HG02763 (cell line): Measurements from ENCODE around the gene TELO2.

Experiments used
- ATAC-seq: cut with Tn5 transposase; IDR thresholded peaks from one replicate; pipeline ENCODE4 v1.9.1; 2021; ENCODE audit warnings: mild to moderate bottlenecking, moderate library complexity; ENCODE audit not compliant: unreplicated experiment

TELO2 gene

DNA sequence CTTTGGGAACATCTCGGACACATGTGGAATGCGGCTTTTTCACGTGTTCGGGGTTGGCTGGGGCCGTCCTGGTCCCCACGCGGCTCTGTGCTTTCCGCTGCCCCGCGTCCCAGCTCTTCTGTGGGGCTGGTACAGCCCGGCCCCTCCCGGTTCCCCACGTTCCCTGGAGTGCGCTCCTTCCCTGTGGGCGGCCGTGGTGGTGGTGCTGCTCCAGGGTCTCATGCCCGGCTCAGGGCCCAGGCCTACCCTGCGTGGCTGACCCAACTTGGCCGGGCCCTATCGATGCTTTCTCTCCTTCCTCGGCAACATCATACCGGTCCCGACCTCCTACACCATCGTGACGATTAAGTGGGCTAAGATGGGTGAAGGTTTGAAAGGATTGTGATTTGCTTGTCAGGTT lies 3.3 kb downstream of the TELO2 start:
- no peak for ATAC-seq

DNA sequence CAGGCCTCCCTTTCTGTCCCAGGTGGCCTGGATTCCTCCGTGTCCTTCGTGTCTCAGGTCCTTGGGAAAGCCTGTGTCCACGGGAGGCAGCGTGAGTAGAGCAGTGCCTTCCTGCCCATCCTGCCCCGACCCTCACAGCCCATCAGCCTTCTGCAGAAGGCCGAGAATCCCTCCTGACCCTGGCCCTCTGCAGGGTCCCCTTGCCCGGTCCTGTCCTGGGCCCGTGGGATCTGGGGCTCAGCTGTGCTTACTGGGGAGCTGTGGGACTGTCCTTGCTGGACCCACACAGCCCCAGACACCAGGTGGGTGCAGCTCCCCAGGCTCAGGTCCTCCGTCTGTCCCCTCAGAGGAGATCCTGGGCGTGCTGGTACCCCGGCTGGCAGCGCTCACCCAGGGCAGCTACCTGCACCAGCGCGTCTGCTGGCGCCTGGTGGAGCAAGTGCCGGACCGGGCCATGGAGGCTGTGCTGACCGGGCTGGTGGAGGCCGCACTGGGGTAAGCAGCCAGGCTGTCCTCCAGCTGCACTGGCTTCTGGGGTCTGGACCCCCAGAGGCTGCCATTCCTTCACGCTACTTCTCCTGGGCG lies 3.9 kb downstream of the TELO2 start:
- ATAC-seq: no peak

DNA sequence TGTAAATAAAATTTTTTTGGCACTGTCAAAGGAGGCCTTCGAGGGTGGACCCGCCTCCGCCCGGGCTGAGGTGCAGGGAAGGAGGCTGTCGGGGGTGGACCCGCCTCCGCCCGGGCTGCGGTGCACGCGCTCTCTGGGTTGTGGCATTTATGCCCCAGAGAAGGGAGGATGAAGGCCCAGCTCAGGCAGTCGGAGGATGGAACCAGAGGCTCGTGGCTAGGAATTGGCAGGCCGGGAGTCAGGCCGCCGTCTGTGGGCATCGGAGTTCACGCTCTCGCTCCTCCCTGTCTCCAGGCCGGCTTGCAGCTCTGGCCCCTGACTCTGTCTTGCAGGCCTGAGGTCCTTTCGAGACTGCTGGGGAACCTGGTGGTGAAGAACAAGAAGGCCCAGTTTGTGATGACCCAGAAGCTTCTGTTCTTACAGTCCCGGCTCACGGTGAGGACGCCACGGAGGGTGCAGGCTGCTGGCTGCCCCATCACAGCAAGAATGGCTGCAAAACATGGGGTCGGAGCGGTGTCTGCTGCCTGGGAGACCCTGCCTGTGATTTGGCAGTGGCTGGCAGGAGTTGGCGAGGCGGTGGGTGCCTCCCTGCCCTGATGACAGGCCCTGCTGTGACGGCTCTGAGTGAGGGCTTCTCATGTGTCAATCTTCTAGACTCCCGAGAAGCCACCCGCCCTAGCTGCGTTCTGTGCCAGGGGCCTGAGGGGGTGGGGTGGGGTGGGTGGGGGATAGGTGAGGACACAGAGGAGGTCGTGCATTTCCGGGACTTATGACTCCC lies 5.9 kb downstream of the TELO2 start:
- no peak for ATAC-seq

DNA sequence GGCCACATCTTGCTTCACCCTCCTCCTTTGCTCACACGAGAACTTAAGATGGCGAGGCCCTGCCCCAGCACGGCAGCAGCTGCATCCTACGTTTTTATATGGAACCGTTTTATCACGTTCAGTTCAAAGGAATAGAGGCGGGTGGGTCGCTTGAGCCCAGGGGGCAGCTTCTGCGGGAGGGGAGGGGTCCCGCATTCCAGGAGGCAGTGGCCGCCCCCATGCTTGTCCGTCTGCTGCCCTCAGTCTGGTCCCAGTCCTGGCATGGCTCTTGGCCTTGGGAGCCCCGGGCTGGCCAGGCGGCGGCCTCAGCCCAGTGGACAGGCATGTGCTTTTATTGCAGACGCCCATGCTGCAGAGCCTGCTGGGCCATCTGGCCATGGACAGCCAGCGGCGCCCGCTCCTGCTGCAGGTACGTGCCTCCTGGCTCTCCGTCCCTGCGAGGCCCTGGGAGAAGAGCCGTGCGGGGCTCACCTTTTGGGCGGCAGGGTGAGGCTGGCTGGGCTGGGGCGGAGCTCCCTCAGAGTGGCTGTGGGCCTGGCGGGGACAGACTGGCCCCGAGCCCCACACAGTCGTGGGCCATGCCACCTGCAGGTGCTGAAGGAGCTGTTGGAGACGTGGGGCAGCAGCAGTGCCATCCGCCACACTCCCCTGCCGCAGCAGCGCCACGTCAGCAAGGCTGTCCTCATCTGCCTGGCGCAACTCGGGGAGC lies 6.8 kb downstream of the TELO2 start:
- ATAC-seq: no peak

DNA sequence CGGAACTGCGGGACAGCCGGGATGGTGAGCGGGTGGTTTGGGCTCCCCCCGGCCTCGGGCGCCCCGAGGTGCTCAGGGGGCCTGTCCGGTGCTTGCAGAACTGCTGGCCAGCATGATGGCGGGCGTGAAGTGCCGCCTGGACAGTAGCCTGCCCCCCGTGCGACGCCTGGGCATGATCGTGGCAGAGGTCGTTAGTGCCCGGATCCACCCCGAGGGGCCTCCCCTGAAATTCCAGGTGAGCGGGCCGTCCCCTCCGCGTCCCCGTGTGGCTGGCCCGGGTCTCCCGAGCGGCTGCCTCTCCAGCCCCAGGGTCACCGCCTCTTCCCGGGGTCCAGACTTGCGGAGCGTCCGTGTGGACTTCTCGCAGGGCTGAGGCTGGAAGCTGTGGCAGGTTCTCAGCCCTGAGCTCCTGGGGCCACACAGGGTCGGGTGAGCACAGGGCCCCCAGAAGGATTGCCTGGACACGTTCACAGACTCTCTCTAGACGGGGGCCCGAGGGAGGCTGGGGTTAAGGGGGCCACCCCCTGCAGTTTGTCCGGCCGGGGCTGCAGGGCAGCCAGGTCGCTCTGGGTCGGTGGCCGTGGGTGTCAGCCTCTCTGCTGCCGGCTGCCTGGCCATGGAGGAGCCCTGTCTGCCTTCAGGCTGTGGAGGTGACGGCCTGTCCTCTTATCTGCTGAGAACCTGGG lies 7.4 kb downstream of the TELO2 start:
- ATAC-seq: no peak

DNA sequence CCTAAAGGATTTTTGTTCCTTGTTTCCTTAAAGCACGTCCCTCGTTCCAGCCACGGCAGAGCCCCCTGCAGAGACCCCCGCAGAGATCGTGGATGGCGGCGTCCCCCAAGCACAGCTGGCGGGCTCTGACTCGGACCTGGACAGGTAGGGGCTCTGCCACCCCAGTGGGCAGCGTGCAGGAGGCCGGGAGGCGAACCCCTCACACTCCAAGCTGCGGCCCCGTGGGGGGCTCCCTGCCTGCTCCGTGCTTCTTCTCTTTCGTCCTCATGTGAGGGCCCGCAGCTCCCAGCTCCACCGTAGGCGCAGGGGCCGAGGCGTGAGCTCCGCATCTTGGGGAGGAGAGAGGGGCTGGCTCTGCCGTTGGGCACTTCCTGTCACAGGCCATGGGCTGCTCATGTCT lies 8.5 kb downstream of the TELO2 start:
- no peak for ATAC-seq

DNA sequence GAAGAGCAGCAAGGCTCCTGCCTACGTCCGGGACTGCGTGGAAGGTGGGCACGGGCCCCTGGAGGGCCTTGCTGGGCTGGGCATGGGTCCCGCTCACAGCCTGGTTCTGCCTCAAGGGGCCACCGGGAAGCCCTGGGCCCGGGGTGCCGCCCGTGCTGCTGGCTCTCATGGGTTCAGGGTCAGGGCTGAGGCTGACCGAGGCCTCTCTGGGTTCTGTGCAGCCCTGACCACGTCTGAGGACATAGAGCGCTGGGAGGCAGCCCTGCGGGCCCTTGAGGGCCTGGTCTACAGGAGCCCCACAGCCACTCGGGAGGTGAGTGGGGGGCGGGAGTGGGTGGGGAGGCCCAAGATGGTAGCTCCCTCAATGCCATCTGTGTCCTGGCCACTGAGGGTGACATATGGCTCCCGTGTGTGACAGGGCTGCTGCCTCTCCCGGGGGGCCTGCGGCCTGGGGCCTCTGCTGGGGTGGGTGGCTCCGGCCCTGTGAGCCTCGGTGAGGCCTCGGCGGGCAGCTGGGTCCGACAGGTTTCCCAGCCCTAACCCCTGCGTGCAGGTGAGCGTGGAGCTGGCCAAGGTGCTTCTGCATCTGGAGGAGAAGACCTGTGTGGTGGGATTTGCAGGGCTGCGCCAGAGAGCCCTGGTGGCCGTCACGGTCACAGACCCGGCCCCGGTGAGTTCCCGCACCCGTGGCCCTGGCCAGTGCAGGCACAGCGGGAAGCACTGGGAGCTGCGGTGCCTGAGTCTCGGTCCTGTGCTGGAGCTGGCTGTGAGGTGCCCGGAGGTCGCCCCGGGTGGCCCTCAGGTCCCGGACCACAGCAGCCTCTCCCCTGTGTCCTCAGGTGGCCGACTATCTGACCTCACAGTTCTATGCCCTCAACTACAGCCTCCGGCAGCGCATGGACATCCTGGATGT lies 9.2 kb downstream of the TELO2 start:
- no peak for ATAC-seq

DNA sequence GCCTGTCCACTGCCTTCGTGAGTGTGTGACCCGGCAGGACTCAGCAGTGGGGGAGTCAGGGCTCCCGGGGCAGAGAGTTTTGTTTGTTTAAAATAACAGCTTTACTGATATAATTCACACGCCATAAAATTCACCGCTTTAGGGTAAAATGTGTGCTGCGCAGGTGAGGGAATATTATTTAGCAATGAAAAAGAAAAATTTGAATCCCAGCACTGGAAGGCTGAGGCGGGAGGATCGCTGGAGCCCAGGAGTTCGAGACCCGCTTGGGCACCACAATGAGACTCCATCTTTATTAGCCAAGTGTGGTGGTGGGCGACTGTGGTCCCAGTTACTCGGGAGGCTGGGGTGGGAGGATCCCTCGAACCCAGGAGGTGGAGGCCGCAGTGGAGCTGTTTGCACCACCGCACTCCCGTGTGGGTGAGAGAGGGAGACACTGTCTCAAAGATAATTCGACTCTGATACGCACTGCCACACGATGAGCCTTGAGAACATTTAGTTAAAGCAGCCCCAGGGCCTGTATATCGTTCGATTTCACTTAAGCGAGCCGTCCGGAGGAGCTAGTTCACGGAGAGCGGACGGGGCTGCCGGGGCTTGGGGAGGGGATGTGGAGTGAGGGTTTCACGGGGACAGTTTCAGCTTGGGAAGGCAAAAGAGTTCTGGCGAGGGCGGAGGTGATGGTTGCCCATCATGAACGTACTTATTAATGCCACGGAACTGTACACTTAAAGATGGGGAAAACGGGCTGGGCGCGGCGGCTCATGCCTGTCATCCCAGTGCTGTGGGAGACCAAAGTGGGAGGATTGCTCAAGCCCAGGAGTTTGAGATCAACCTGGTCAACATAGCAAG lies 10.2 kb downstream of the TELO2 start:
- no peak for ATAC-seq

DNA sequence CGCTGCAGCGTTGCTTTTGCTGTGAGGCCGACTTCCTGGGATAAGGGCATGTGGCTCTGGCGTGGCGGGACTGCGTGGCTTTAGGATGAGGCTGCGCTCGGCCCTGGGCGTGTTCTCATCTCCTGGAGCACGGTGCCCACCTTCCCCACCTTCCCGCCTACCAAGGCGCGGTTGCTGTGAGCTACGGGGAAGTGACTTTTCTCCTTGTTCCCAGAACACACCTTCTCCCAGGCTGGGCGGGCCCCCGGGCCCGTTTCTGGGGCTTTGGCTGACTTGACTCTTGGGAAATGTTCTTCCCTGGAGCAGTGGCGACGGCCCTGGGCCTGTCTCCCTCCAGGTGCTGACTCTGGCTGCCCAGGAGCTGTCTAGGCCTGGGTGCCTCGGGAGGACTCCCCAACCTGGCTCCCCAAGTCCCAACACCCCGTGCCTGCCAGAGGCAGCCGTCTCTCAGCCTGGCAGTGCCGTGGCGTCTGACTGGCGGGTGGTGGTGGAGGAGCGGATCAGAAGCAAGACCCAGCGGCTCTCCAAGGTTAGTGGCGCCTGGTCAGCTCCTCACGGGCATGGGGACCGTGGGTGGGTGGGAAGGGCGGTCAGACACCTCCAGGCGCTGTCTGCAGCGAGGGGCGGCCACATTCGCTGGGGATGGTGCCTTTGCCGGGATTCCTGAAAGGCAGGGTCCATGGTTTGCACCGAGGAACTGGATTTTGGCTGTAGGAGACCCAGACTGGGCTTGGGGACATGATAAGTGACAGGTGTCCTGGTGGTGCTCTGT lies 12.1 kb downstream of the TELO2 start:
- ATAC-seq: no peak

DNA sequence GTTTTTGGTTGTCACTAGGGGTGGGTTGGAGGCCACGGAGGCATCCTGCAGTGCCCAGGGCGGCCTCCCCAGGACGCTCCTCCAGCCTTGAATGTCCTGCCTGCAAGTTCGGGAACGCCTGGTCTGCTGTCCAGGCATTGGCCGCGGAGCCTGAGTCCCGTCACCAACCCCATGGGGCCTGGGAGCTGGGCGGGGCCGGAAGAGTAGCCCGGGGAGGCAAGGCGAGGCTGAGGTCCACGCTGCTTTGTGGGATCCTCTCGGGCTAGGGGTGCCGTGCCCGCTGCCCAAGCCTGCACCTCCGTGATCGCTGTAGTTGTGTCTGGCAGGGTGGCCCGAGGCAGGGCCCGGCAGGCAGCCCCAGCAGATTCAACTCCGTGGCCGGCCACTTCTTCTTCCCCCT lies 12.8 kb downstream of the TELO2 start:
- no peak for ATAC-seq

DNA sequence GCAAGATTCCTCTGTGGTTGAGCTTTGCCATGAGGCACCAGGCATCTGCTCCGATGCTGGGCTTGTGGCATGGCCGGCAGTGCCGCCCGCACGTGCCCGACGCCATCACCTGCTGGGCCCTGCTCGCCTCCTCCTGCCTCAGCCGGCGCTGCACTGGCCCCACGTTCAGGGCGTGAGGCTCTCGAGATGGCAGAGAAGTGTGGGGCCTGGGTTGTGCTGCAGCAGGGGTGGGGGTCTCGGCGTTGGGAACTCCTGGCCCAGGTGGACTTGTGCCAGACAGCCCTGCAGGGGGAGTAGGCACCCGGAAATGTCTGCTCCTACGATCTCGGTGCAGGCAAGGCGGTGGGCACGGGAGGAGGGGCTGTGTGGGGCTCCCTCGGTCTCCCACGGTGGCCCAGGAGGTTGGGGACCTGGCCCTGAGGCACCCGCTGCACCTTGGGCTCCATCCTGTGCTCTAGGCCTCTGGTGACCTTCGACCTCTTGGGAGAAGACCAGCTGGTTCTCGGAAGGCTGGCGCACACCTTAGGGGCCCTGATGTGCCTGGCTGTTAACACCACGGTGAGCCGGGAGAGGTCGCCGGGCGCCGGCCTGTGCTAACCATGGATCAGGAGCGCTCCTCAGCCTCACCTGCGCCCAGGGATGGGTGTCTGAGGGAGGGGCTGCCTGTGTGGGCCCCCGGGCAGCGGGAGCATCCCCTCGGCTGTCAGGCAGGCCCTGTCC lies 13.5 kb downstream of the TELO2 start:
- no peak for ATAC-seq

DNA sequence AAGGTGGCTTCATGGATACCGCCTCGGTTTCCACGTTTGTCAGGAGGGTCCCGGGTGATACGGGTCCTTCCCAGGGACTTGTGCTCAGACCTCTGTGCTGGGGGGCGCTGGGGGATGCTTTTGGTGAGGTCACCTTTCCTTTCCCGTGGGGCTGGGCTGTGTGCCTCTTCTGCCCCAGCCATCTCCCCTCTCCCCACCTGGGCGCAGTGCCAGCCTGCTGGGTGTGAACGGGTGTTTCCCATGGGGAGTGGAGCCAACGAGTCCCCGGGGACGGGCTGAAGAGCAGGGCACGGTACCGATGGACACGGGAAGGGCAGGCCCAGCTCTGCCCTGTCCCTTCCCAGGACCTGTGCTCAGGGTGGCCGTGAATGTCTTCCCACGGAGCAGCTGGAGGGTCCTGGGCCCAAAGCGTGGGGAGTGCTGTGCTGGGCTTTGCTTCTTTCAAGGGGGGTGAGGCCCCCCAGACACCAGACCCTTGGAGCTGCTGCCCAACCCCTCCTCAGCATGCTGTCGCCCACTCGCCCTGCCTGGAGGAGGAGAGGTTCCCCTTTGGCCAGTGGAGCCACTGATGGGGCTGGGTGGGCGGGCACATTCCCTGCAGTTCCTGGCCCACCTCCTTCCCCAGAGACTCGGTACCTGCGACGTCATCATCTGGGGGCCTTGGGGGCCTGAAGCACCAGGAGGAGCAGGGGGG lies 15.5 kb downstream of the TELO2 start:
- no peak for ATAC-seq

DNA sequence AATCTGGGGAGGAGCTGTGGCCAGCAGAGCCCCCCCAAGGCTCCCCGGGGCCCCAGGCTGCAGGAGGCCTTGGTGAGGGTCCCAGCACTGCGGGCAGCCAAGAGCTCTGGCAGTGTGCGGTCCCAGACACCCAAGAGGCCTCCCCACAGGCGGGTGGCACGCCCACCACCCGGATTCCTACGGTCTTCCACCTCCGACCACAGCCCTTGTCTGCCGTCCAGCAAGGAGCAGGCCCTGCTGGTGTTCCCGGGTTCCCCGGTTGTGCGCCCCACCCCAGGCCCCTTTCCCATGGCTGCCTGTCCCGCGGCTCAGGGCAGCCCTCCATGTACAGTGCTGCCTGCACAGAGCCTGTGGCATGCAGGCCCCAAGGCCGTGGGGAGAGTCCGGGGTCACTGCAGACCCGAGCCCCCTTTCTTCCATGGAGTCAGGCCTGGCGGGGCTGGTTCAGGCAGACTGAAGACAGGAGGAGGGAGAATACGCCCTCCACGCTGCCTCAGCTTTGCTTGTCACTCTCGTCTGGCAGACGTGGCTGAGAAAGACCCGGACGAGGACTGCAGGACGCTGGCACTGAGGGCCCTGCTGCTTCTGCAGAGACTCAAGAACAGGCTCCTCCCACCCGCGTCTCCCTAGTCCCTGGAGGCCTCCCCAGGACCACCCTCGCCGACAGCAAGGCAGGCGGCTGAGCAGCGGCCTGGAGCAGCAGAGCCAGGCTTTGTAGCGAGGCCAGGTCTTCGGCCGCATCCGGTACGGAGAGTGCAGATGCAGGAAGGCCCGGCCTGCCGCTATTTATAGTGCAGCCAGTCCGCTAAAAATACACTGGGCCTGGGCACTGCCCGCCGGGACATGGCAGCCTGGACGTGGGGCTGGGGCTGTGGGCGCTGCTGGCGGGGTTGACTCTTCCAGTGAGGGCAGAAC lies 16.4 kb downstream of the TELO2 start:
- ATAC-seq: no peak

DNA sequence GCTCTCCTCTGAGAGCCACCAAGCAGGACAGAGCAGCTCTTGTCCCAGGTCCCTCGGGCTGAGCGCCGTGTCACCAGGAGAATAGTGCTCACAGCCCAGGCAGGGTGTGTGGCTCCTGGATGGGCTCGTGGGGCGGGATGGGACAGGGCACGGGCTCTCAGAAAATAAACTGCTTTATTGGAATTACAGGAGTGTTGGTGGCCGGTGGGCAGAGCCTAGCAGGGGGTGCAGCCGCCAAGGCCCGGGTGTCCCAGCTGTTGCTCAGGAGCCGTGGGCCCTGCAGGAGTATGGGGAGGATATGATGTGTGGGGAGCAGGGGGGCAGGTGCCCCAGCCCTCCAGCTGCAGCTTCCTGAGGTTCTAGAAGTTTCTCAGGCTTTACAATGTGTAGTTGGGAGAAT lies 17.1 kb downstream of the TELO2 start:
- no peak for ATAC-seq

DNA sequence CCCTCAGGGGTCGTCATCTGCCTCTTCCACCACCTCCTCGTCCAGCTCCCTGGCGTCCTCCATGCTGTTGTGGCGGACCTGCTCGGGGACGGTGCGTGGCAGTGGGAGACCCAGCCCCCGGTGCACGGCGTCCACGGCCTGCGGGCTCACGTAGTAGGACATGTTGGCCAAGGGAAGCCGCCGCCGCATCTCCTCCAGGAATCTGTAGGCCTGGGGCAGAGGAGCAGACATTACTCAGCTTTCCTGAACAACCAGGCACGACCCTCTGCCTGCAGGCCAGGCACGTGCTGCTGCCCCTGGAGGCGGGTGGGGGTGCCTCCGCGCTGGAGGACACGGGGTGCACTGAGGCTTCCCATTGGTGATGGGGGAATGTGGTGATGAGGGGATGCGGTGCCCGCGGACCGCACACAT lies 17.8 kb downstream of the TELO2 start:
- ATAC-seq: no peak

DNA sequence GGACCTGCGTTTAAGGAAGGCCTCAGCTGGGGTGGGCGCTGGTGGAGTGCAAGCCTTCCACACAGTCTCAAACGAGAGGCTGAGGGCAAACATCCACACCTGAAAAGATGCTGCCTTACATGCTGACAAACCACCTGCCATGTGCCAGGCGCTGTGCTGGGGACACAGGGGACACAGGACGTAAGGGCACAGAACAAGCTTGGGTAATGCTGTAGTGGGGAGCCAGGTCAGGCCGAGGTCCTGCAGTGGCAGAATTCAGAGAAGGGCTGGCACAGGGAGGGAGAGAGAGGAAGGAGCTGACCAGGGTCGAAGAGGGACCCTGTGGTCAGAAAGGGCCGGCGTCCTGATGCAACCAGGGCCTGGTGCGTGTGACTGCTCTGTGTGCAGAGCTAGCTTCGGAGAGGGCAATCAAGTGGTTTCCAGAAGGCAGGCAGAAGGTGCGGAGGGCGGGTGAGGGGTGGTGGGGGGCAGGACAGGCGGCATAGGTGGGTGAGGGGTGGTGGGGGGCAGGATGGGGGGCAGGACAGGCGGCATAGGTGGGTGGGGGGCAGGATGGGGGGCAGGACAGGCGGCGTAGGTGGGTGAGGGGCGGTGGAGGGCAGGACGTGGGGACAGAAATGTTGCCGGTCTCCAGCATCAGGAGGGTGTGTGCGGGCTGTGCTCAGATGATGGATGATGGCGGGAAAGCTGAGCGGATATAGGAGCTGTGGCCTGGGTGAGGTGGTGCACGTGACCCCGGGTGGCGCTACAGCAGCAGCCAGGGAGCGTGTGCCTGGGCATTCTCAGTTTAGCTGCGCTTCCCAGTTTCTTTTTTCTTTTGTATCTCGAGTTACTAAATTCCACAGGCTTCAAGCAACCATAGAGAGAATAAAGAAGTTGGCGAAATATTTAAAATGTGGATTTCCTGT lies 18.8 kb downstream of the TELO2 start:
- no peak for ATAC-seq
